Measurements from ENCODE around the gene WNK2.

- no peak for TF ChIP-seq POLR2A (IDR thresholded peaks at IDR 0.05; ENCODE audit: extremely low read depth, insufficient read length)
- TF ChIP-seq, protein P1, sequence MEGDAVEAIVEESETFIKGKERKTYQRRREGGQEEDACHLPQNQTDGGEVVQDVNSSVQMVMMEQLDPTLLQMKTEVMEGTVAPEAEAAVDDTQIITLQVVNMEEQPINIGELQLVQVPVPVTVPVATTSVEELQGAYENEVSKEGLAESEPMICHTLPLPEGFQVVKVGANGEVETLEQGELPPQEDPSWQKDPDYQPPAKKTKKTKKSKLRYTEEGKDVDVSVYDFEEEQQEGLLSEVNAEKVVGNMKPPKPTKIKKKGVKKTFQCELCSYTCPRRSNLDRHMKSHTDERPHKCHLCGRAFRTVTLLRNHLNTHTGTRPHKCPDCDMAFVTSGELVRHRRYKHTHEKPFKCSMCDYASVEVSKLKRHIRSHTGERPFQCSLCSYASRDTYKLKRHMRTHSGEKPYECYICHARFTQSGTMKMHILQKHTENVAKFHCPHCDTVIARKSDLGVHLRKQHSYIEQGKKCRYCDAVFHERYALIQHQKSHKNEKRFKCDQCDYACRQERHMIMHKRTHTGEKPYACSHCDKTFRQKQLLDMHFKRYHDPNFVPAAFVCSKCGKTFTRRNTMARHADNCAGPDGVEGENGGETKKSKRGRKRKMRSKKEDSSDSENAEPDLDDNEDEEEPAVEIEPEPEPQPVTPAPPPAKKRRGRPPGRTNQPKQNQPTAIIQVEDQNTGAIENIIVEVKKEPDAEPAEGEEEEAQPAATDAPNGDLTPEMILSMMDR (IDR thresholded peaks at IDR 0.05; ENCODE audit: low read depth, low read length): no peak
- no peak for TF ChIP-seq MYC (IDR thresholded peaks at IDR 0.05; ENCODE audit: low read depth, low read length)
Observed at GRCh38 chr9:93265972-93266371, 82.0 kb downstream of the WNK2 start.
